Measurements from ENCODE around the gene SNCB.

The SNCB gene

GRCh38 chr5:176573564-176574296, 56.6 kb downstream of the SNCB start:
- DNase-seq: peak; percentile 57 to 81 (median 70)
